ENCODE measurements around the gene TRIM33. TPM values are rescaled to one million over a fixed set of nuclear protein-coding genes. Genes with fewer than 3 reads are reported as not detected.

Gene TRIM33
- polyA plus RNA-seq, 1 donor (not counting 4 experiments of a cell fraction or from before 2014, with no cell fraction given): 26.4 TPM

- no peaks in the 10 kb centered on the region for H3K79me2 ChIP-seq (ENCODE audit: control insufficient read depth, insufficient read depth, low read length)
- no peaks in the 10 kb centered on the region for H3K4me1 ChIP-seq (ENCODE audit: control insufficient read depth, extremely low read depth, insufficient read depth, low read length)
- no peaks in the 10 kb centered on the region for H4K20me1 ChIP-seq (ENCODE audit: control insufficient read depth, extremely low read depth, insufficient read depth, low read length)
- no peak overlapping the region for H3K4me2 ChIP-seq (ENCODE audit: control insufficient read depth, extremely low read depth, insufficient read depth, low read depth, low read length)
- dilution Hi-C loops (cut with MboI; ENCODE audit: extremely low pct_ligation_motif_present, low sequenced_read_pairs): no loop called here
- no peak overlapping the region for H2AFZ ChIP-seq (ENCODE audit: control insufficient read depth, low read length)
- H3K36me3 ChIP-seq (ENCODE audit: control insufficient read depth in 2 of 2, extremely low read depth in 1 of 2, insufficient read depth in 2 of 2, low read length in 2 of 2): peaks cover 0 to 4% of the 10 kb centered on the region in 2 experiments
- H3K4me3 ChIP-seq (ENCODE audit: control insufficient read depth in 2 of 3, extremely low read depth in 1 of 3, insufficient read depth in 2 of 3, low read depth in 1 of 3, low read length in 3 of 3): no peak overlapping the region
- DNase-seq (ENCODE audit: low read depth, low spot score) (no peak), FAIRE-seq (no peak)
- H3K27me3 ChIP-seq (ENCODE audit: control insufficient read depth, extremely low read depth, insufficient read depth, low read length): no peaks in the 10 kb centered on the region
- no peaks in the 10 kb centered on the region for H3K9me3 ChIP-seq (ENCODE audit: control insufficient read depth, low read depth, low read length)
- H3K9ac ChIP-seq (ENCODE audit: control insufficient read depth, extremely low read depth, insufficient read depth, low read length): no peak overlapping the region
- no peak overlapping the region for H3K27ac ChIP-seq (ENCODE audit: control insufficient read depth, insufficient read depth, low read length)
- H3K9me1 ChIP-seq (ENCODE audit: control insufficient read depth, extremely low read depth, insufficient read depth, low read length): no peaks in the 10 kb centered on the region
- TF ChIP-seq EZH2 (IDR thresholded peaks at IDR 0.05; ENCODE audit: low read length): no peak
- TF ChIP-seq, protein P1, sequence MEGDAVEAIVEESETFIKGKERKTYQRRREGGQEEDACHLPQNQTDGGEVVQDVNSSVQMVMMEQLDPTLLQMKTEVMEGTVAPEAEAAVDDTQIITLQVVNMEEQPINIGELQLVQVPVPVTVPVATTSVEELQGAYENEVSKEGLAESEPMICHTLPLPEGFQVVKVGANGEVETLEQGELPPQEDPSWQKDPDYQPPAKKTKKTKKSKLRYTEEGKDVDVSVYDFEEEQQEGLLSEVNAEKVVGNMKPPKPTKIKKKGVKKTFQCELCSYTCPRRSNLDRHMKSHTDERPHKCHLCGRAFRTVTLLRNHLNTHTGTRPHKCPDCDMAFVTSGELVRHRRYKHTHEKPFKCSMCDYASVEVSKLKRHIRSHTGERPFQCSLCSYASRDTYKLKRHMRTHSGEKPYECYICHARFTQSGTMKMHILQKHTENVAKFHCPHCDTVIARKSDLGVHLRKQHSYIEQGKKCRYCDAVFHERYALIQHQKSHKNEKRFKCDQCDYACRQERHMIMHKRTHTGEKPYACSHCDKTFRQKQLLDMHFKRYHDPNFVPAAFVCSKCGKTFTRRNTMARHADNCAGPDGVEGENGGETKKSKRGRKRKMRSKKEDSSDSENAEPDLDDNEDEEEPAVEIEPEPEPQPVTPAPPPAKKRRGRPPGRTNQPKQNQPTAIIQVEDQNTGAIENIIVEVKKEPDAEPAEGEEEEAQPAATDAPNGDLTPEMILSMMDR (optimal IDR thresholded peaks at IDR 0.05 in 1 of 3, IDR thresholded peaks at IDR 0.05 in 1 of 3, conservative IDR thresholded peaks at IDR 0.05 in 1 of 3; ENCODE audit: extremely low read depth in 1 of 3, insufficient read depth in 2 of 3, low read length in 3 of 3): no peak
These were observed 120.0 kb downstream of the TRIM33 start for GRCh38 chr1:114390960-114391359.

GRCh38 chr1:114390361-114390760 lies 120.6 kb downstream of the TRIM33 start:
- dilution Hi-C loops (cut with MboI; ENCODE audit: extremely low pct_ligation_motif_present, low sequenced_read_pairs): no loop called here
- H2AFZ ChIP-seq (ENCODE audit: control insufficient read depth, low read length): no peak overlapping the region
- no peak overlapping the region for H3K4me2 ChIP-seq (ENCODE audit: control insufficient read depth, extremely low read depth, insufficient read depth, low read depth, low read length)
- FAIRE-seq (no peak), DNase-seq (ENCODE audit: low read depth, low spot score) (no peak)
- peaks cover 0 to 4% of the 10 kb centered on the region in 2 experiments for H3K36me3 ChIP-seq (ENCODE audit: control insufficient read depth in 2 of 2, extremely low read depth in 1 of 2, insufficient read depth in 2 of 2, low read length in 2 of 2)
- no peaks in the 10 kb centered on the region for H3K9me1 ChIP-seq (ENCODE audit: control insufficient read depth, extremely low read depth, insufficient read depth, low read length)
- no peak overlapping the region for H3K9ac ChIP-seq (ENCODE audit: control insufficient read depth, extremely low read depth, insufficient read depth, low read length)
- H3K9me3 ChIP-seq (ENCODE audit: control insufficient read depth, low read depth, low read length): no peaks in the 10 kb centered on the region
- H4K20me1 ChIP-seq (ENCODE audit: control insufficient read depth, extremely low read depth, insufficient read depth, low read length): no peaks in the 10 kb centered on the region
- no peaks in the 10 kb centered on the region for H3K4me1 ChIP-seq (ENCODE audit: control insufficient read depth, extremely low read depth, insufficient read depth, low read length)
- no peak overlapping the region for H3K27ac ChIP-seq (ENCODE audit: control insufficient read depth, insufficient read depth, low read length)
- H3K4me3 ChIP-seq (ENCODE audit: control insufficient read depth in 2 of 3, extremely low read depth in 1 of 3, insufficient read depth in 2 of 3, low read depth in 1 of 3, low read length in 3 of 3): no peak overlapping the region
- no peaks in the 10 kb centered on the region for H3K27me3 ChIP-seq (ENCODE audit: control insufficient read depth, extremely low read depth, insufficient read depth, low read length)
- TF ChIP-seq, protein P1 (optimal IDR thresholded peaks at IDR 0.05 in 1 of 3, IDR thresholded peaks at IDR 0.05 in 1 of 3, conservative IDR thresholded peaks at IDR 0.05 in 1 of 3; ENCODE audit: extremely low read depth in 1 of 3, insufficient read depth in 2 of 3, low read length in 3 of 3): no peak
- no peak for TF ChIP-seq EZH2 (IDR thresholded peaks at IDR 0.05; ENCODE audit: low read length)
- H3K79me2 ChIP-seq (ENCODE audit: control insufficient read depth, insufficient read depth, low read length): no peaks in the 10 kb centered on the region
